HG03432 (cell line): ENCODE results near the gene VGF.

ENCODE experiments used
- ATAC-seq: cut with Tn5 transposase; IDR thresholded peaks from one replicate; pipeline ENCODE4 v1.9.1; 2021; ENCODE audit warnings: mild to moderate bottlenecking, moderate library complexity; ENCODE audit not compliant: unreplicated experiment

VGF gene

DNA sequence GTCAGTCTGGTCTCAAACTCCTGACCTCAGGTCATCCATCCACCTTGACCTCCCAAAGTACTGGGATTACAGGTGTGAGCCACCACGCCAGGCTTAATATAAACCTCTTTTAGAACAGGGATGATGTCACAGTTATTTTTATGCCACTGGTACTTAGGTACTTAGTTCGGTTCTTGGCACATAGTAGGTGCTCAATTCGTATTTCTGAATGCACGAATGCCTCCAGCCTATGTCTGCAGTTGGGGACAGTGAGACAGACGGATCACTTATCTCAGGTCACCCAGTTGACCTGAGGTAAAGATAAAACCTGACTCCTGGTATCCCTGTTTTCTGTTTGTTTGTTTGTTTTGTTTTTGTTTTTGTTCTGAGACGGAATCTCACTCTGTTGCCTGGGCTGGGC lies 20.8 kb upstream of the VGF start:
- ATAC-seq: no peak

- ATAC-seq: no peak
Observed at GRCh38 chr7:101185258-101185839, 20.0 kb upstream of the VGF start.

GRCh38 chr7:101180130-101180755 lies 14.9 kb upstream of the VGF start, which contains the start of gene NAT16:
NAT16 (minus strand) TSS chr7:101180293; CDS start chr7:101174807, 5,486 bp downstream.
- no peak for ATAC-seq

GRCh38 chr7:101179713-101180112 lies 14.3 kb upstream of the VGF start:
- no peak for ATAC-seq

DNA sequence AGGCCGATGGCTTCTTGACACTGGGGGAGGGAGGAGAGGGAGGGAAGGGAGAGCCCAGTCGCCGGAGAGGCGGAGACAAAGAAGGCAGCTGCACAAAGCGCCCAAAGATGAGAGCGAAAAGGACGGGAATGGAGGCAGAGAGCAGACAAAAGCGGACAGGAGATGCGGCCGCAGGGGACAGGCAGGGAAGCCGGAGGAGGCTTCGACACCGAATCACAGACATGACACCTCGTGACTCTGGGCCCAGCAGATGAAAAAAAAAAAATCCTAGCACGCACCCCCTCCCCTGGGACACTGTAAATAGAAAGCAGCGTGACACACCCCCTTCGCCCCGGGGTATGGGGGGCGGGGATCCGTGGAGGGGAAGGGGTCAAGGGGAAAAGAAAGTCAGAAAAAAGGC lies 13.7 kb upstream of the VGF start:
- ATAC-seq: no peak

DNA sequence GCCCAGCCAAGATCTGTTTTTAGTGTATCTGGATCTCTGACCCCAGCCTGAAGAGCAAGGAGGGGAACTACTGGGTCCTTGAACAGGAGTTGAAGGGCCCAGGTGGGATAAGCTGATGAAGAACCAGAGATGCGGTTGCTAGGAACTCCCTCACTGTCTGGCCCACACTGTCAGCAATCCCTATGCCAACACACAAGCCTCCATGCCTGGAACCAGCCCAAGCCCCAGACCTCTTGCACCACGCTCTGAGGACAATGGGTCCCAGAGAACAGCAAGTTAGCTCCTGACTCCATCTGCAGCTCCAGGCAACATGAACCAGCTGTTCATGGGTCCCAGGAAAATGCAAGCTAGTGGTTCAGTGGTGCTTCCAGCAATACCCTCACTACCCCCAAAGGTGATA lies 12.3 kb upstream of the VGF start:
- no peak for ATAC-seq

DNA sequence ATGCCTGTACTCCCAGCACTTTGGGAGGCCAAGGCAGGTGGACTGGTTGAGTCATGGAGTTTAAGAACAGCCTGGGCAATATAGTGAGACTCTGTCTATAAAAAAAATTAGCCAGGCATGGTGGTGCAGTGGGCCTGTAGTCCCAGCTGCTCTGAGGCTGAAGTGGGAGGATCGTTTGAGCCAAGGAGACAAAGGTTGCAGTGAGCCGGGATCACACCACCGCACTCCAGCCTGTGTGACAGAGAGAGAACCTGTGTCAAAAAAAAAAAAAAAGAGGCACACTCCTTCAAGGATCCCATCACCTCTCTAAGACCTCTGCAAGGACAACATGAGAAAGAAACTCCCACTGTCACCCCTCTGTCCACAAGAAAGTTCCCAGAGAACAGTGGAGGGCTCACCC lies 10.3 kb upstream of the VGF start:
- ATAC-seq: no peak

DNA sequence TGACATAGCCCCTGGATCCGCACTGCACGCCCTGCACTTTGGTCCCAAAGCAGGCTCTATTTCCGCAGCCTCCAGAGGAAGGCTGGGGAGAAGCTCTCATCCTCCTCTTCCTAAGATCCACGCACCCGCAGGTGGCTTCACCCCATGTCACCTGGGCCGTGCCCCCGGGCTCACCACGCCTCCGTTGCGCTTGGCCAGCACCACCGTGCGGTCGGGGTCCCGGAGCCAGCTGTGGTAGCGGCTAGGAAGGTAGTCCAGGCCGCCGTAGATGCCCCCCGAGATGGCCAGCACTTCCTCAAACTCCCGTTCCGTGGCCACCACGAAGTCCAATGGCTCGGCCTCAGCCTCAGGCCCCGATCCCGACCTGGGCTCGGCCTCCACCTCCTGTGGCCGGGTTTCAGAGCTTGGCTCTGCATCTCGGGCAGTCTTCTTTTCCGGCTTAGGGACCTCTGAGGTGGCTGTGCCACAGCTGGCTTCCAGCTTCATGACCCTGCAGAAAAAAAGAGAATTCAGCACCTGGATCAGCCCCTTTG lies 9.0 kb upstream of the VGF start:
- ATAC-seq: no peak

DNA sequence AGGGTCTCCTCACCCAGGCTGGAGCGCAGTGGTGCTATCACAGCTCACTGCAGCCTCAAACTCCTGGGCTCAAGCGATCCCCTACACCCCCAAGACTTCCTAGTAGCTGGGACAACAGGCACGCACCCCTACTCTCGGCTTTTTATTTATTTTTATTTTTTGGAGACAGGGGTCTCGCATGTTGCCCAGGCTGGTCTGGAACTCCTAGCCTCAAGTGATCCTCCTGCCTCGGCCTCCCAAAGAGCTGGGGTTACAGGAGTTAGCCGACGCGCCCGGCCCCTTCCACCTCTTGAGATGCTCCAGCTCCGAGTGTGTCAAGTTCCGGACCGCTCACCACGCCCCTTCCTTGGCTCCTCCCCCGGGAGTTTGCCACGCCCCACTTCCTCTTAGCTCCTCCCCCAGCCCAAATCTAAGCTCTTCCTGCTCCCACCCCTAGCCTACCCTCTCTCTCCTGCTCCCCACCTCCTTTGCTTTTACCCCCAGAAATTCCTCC lies 8.4 kb upstream of the VGF start:
- ATAC-seq: no peak

GRCh38 chr7:101172854-101173751 lies 7.7 kb upstream of the VGF start:
- ATAC-seq: no peak

GRCh38 chr7:101172005-101172853 lies 6.9 kb upstream of the VGF start:
- ATAC-seq: no peak

- no peak for ATAC-seq
Observed at GRCh38 chr7:101171442-101171837, 6.1 kb upstream of the VGF start.

DNA sequence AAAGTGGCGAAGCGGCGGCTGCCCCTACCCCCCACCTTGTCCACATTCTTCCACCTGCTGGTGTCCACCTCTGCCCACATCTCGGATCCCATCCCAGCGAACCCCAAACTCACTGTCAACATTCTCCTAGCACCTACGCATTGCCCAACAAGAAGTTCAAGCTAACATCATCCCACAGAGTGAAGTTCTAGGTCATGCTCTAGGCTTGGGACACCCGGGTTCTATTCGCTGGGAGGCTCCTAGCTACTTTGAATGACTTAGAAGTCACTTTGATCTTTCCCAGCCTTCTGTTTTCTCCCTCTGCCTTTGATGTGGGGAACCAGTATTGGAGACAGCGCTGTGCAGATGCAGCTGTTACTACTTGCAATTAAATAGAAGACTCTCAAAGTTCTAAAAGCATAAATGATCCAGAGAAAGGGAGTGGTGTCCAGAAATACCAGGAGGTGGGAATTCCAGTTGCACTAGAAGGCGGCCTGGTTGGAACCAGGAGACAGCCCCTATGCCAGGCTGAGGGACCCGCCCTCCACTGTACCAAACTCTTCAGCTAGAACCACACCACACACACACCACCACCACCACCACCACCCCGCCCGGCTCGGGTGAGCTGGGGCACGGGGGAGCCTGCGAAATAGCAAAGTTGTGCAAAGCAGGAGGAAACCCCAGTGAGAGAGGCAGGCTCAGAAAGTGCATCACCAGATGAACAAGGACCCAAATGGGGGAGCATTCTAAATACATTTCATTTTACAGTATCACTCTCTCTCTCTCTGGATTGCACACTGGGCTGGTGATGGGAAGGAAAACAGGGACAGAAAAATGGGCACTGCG lies 5.5 kb upstream of the VGF start:
- ATAC-seq: no peak

- no peak for ATAC-seq
Observed at GRCh38 chr7:101169838-101170551, 4.6 kb upstream of the VGF start.

DNA sequence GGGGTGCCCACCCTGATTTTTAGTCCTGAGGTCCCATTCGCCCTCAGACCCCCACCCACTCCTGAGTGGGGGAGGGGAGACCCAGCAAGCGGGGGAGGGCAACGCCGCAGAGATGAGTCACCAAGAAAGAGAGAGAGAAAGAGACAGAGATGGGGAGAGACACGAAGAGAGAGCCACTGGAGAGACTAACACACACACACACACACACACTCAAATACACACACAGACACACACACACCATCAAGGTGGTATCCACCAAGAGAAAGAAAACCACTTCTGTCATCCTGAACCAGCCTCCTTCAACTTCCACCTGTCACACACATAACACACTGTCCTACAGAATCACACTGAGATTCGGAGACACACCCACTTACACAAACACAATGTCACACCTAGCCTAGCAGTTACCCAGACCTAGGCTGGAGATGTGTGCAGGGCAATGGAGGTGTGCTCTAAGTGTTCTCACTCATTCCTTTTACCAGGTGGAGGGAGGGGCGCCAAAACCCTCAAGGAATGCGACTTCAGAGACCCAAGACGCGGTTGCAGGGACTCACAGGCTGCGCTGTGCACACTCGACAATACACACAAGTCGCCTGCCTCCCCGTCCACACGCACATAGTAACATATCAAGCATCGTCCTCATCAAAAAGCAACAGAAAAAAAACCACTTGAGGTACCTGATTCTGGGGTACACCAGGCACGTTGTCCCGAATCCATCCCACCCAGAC lies 3.9 kb upstream of the VGF start:
- ATAC-seq: no peak

GRCh38 chr7:101168412-101169049 lies 3.2 kb upstream of the VGF start:
- no peak for ATAC-seq

GRCh38 chr7:101167645-101168411 lies 2.5 kb upstream of the VGF start:
- no peak for ATAC-seq
